K562 (cell line): ENCODE measurements around the gene HNRNPA2B1. TPM values are rescaled to one million over a fixed set of nuclear protein-coding genes. Genes with fewer than 3 reads are reported as not detected.

Experiments used
- CHCHD3 ChIP-seq: fragments of 250-450 bp; sonication (Bioruptor Pico); IDR thresholded peaks from 2 replicates; pipeline ENCODE4 v2.1.2; 2022; ENCODE audit warnings: mild to moderate bottlenecking
- EWSR1 ChIP-seq: fragments of 450-650 bp; IDR thresholded peaks from 2 replicates; pipeline ENCODE4 v1.6.1; 2018; ENCODE audit warnings: borderline replicate concordance, mild to moderate bottlenecking, low read depth, moderate library complexity; ENCODE audit not compliant: partially characterized antibody
- GATAD2B ChIP-seq: fragments of 450-650 bp; IDR thresholded peaks from 2 replicates; pipeline ENCODE4 v1.6.1; 2017; ENCODE audit warnings: mild to moderate bottlenecking, borderline replicate concordance
- KDM1A ChIP-seq, 2 experiments: fragments of 450-650 bp; IDR thresholded peaks; 2 replicates each; pipeline ENCODE4 v1.6.1; 2016; ENCODE audit warnings: mild to moderate bottlenecking in 2 of 2
- KDM5B ChIP-seq: fragments of 200-600 bp; sonication (generic); IDR thresholded peaks from 2 replicates; pipeline ENCODE4 v1.6.1; 2012; ENCODE audit warnings: low read depth, mild to moderate bottlenecking, moderate library complexity, low read length, control low read depth, inconsistent platforms; ENCODE audit not compliant: insufficient replicate concordance
- MYNN ChIP-seq, 2 experiments: sonication (generic); formaldehyde crosslinking in 1 of 2; IDR thresholded peaks; 2 replicates each; pipeline versions ENCODE4 v1.5.0 to v1.6.1; 2016 to 2020; ENCODE audit warnings: antibody characterized with exemption in 1 of 2, missing genetic modification reagents in 1 of 2
- PPARD ChIP-seq: fragments of 250-450 bp; sonication (Bioruptor Pico); IDR thresholded peaks from 2 replicates; pipeline ENCODE4 v1.8.0; 2022; ENCODE audit warnings: inconsistent platforms, mild to moderate bottlenecking, moderate library complexity
- RB1 ChIP-seq: fragments of 450-650 bp; IDR thresholded peaks from 2 replicates; pipeline ENCODE4 v1.6.1; 2017; ENCODE audit warnings: low read depth, mild to moderate bottlenecking
- YY1 ChIP-seq, 3 experiments: IDR thresholded peaks; 2 replicates each; pipeline ENCODE4 v1.6.1; 2011; ENCODE audit warnings: low read length in 2 of 3, mild to moderate bottlenecking in 2 of 3, moderate library complexity in 2 of 3, borderline replicate concordance in 1 of 3, control low read depth in 1 of 3, low read depth in 1 of 3; ENCODE audit not compliant: insufficient read depth in 3 of 3, insufficient replicate concordance in 2 of 3, control insufficient read depth in 1 of 3, insufficient read length in 1 of 3; ENCODE audit errors: extremely low read depth in 1 of 3
- ZC3H8 ChIP-seq: fragments of 450-650 bp; IDR thresholded peaks from 2 replicates; pipeline ENCODE4 v1.6.1; 2017
- ZNF347 ChIP-seq: fragments of 450-650 bp; formaldehyde crosslinking; IDR thresholded peaks from 2 replicates; pipeline ENCODE4 v1.4.0; 2020; ENCODE audit warnings: low read depth, mild to moderate bottlenecking, moderate library complexity
- ZNF384 ChIP-seq: IDR thresholded peaks from 2 replicates; pipeline ENCODE4 v1.6.1; 2012; ENCODE audit warnings: low read depth, low read length, improper control_type of control experiment
- ZNF668 ChIP-seq: fragments of 250-450 bp; sonication (Bioruptor Pico); IDR thresholded peaks from 2 replicates; pipeline ENCODE4 v1.8.0; 2022; ENCODE audit warnings: mild to moderate bottlenecking, inconsistent platforms
- polyA plus RNA-seq, 8 experiments: library from polyadenylated mRNA; depleted of rRNA in 4 of 8; stranded (reverse) in 5 of 8; unstranded in 3 of 8; fragments of >200 nt; fragmentation: Nextera tagmentation in 2 of 8; fragmentation: Illumina TruSeq in 1 of 8; extraction: Ambion mirVana in 2 of 8; extraction: Trizol in 1 of 8; gene quantifications; 2 replicates each; pipeline versions ENCODE4 v1.2.1 to v1.2.3, GENCODE V29; 2011 to 2014; ENCODE audit warnings: inconsistent platforms in 1 of 8, missing spikeins in 1 of 8
- total RNA-seq, 7 experiments: library from RNA; depleted of rRNA in 6 of 7; stranded (reverse); fragments of >200 nt in 6 of 7; fragmentation: Illumina TruSeq in 2 of 7; extraction: Trizol in 2 of 7; gene quantifications; 2 replicates each; pipeline versions ENCODE4 v1.2.1 to v1.2.3, GENCODE V29; 2011 to 2021; ENCODE audit warnings: low replicate concordance in 1 of 7
- TF ChIP-seq, protein P1 (sequence below): fragments of 450-650 bp; formaldehyde crosslinking; IDR thresholded peaks from 2 replicates; pipeline ENCODE4 v1.4.0; 2020; ENCODE audit warnings: mild to moderate bottlenecking, moderate library complexity
- TF ChIP-seq, protein P2 (sequence below): sonication (generic); formaldehyde crosslinking; IDR thresholded peaks from 2 replicates; pipeline ENCODE4 v1.8.1; 2022; ENCODE audit warnings: missing genetic modification reagents

HNRNPA2B1 gene
- total and polyA plus RNA-seq, 9 of the 15 experiments (the other 6 are each of a cell fraction or from before 2014, with no cell fraction given): 630 to 1,989 (median 865) TPM

DNA sequence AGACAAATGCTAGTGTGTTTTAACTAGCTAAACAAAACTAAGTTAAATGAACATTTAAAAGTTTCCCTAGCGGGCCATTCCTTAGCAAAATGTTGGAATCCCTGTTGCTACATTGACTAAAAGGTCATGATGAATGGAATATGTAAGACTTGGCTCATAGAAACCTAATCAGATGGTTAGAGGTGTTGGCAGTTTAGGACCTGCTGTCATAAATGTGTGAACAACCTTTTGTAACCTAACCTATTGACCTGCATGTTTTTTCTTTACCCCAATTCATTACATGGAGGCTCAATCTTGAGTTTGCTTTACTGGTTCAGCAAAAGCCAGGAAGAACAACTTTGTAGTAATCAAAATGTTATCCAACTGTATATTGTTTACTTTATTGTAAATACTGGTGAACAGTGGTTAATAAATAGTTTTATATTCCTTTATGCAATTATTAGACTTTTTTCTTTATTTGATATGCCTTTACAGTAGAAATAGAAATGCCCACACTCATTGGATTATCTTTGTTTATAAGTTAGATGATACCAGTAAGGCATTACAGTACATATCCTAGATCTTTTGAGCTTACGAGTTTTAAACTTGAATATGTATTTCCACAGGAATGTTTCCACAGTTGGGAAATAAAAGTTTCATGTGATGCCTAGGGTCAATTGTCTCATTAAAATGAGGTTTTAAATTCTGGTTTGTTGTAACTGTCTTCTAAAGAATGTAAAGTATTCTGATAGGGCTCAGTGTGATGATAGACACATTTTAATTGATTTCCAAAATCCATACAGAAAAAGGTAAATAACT, 12.6 kb upstream of the HNRNPA2B1 start (continued):
- TF ChIP-seq KDM5B (no peak), ZC3H8 (no peak), GATAD2B (no peak), ZNF668 (CRISPR knock-in tag) (no peak), YY1 (IDR thresholded peaks at IDR 0.05; ENCODE audit: borderline replicate concordance in 1 of 3, control insufficient read depth in 1 of 3, extremely low read depth in 1 of 3, insufficient read depth in 3 of 3, insufficient read length in 1 of 3, insufficient replicate concordance in 2 of 3, low read depth in 1 of 3, low read length in 2 of 3) (no peak), ZNF384 (no peak), CHCHD3 (CRISPR knock-in tag) (no peak), EWSR1 (peak; percentile 72), ZNF347 (CRISPR knock-in tag) (0 out of 2 replicates have a peak, but pooled peaks have one; percentile 37), PPARD (CRISPR knock-in tag) (no peak), RB1 (no peak), MYNN (IDR thresholded peaks at IDR 0.05) (0 out of 2 replicates have a peak, but pooled peaks have one; percentile 49), MYNN (CRISPR knock-in tag; IDR thresholded peaks at IDR 0.05) (no peak), KDM1A (IDR thresholded peaks at IDR 0.05) (no peak)
- TF ChIP-seq, protein P1, sequence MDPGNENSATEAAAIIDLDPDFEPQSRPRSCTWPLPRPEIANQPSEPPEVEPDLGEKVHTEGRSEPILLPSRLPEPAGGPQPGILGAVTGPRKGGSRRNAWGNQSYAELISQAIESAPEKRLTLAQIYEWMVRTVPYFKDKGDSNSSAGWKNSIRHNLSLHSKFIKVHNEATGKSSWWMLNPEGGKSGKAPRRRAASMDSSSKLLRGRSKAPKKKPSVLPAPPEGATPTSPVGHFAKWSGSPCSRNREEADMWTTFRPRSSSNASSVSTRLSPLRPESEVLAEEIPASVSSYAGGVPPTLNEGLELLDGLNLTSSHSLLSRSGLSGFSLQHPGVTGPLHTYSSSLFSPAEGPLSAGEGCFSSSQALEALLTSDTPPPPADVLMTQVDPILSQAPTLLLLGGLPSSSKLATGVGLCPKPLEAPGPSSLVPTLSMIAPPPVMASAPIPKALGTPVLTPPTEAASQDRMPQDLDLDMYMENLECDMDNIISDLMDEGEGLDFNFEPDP (CRISPR knock-in tag): no peak
- TF ChIP-seq, protein P2, sequence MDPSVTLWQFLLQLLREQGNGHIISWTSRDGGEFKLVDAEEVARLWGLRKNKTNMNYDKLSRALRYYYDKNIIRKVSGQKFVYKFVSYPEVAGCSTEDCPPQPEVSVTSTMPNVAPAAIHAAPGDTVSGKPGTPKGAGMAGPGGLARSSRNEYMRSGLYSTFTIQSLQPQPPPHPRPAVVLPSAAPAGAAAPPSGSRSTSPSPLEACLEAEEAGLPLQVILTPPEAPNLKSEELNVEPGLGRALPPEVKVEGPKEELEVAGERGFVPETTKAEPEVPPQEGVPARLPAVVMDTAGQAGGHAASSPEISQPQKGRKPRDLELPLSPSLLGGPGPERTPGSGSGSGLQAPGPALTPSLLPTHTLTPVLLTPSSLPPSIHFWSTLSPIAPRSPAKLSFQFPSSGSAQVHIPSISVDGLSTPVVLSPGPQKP (CRISPR knock-in tag): no peak
- TF ChIP-seq, all 486 proteins: peak for 12
